Liver (tissue), 9 donors: ENCODE data around the gene ATP6V0D1. TPM values are rescaled to one million over a fixed set of nuclear protein-coding genes. Genes with fewer than 3 reads are reported as not detected.

ENCODE experiments used
- DNase-seq: peaks from one replicate; pipeline ENCODE4 v3.0.0-alpha.2; 2017; ENCODE audit warnings: low spot score
- H3K27ac ChIP-seq, 2 donors: one replicate each; pipeline ENCODE4 v1.7.0; 2013; ENCODE audit warnings: inconsistent platforms in 2 of 2, low read length in 2 of 2, control low read depth in 1 of 2, low read depth in 1 of 2, mild to moderate bottlenecking in 1 of 2
- H3K27me3 ChIP-seq, 4 donors: one replicate each; pipeline versions ENCODE4 v1.6.1 to v1.7.0; 2013; ENCODE audit warnings: low read length in 3 of 4, inconsistent platforms in 1 of 4, mild to moderate bottlenecking in 1 of 4, moderate library complexity in 1 of 4; ENCODE audit not compliant: control insufficient read depth in 4 of 4, insufficient read depth in 4 of 4
- H3K36me3 ChIP-seq, 4 donors: one replicate each; pipeline versions ENCODE4 v1.6.1 to v1.7.0; 2013; ENCODE audit warnings: low read length in 3 of 4, mild to moderate bottlenecking in 3 of 4, low read depth in 1 of 4, moderate library complexity in 1 of 4; ENCODE audit not compliant: control insufficient read depth in 4 of 4, insufficient read depth in 3 of 4
- H3K4me1 ChIP-seq, 4 donors: one replicate each; pipeline versions ENCODE4 v1.6.1 to v1.7.0; 2013; ENCODE audit warnings: low read length in 3 of 4, mild to moderate bottlenecking in 3 of 4, moderate library complexity in 1 of 4; ENCODE audit not compliant: control insufficient read depth in 4 of 4, insufficient read depth in 4 of 4
- H3K4me3 ChIP-seq, 3 donors: one replicate each; pipeline versions ENCODE4 v1.6.1 to v1.7.0; 2013; ENCODE audit warnings: low read length in 3 of 3, control low read depth in 1 of 3, low read depth in 1 of 3, mild to moderate bottlenecking in 1 of 3
- H3K9ac ChIP-seq, 2 donors: one replicate each; pipeline ENCODE4 v1.7.0; 2013; ENCODE audit warnings: low read length in 2 of 2, mild to moderate bottlenecking in 2 of 2, moderate library complexity in 2 of 2, control low read depth in 1 of 2, low read depth in 1 of 2
- H3K9me3 ChIP-seq, 4 donors: one replicate each; pipeline versions ENCODE4 v1.6.1 to v1.7.0; 2013; ENCODE audit warnings: low read length in 3 of 4; ENCODE audit not compliant: control insufficient read depth in 4 of 4
- ATF3 ChIP-seq: IDR thresholded peaks from 2 replicates; pipeline ENCODE4 v1.6.1; 2016; ENCODE audit warnings: antibody characterized with exemption
- CTCF ChIP-seq: fragments of 150-350 bp; IDR thresholded peaks from 2 replicates; pipeline ENCODE4 v1.5.1; 2017; ENCODE audit warnings: improper control_type of control experiment, low read depth, low read length; ENCODE audit not compliant: missing input control
- EGR1 ChIP-seq, 2 donors: IDR thresholded peaks; 2 replicates each; pipeline ENCODE4 v1.6.1; 2016 to 2018; ENCODE audit warnings: antibody characterized with exemption in 2 of 2, low read depth in 2 of 2
- FOXA1 ChIP-seq: IDR thresholded peaks from 2 replicates; pipeline ENCODE4 v1.6.1; 2016; ENCODE audit warnings: antibody characterized with exemption
- GABPA ChIP-seq, 2 donors: IDR thresholded peaks in 1 of 2; conservative IDR thresholded peaks in 1 of 2; 2 replicates each; pipeline ENCODE4 v1.6.1; 2016; ENCODE audit warnings: antibody characterized with exemption in 2 of 2, mild to moderate bottlenecking in 1 of 2, moderate library complexity in 1 of 2
- HNF4A ChIP-seq, 2 donors: conservative IDR thresholded peaks; 2 replicates each; pipeline ENCODE4 v1.6.1; 2016; ENCODE audit warnings: antibody characterized with exemption in 2 of 2, mild to moderate bottlenecking in 2 of 2
- HNF4G ChIP-seq: IDR thresholded peaks from 2 replicates; pipeline ENCODE4 v1.6.1; 2016; ENCODE audit warnings: antibody characterized with exemption
- JUND ChIP-seq, 2 donors: IDR thresholded peaks; 2 replicates each; pipeline ENCODE4 v1.6.1; 2016; ENCODE audit warnings: antibody characterized with exemption in 2 of 2
- MAX ChIP-seq: IDR thresholded peaks from 2 replicates; pipeline ENCODE4 v1.6.1; 2016; ENCODE audit warnings: antibody characterized with exemption
- NR2F2 ChIP-seq: IDR thresholded peaks from 2 replicates; pipeline ENCODE4 v1.6.1; 2016; ENCODE audit warnings: antibody characterized with exemption
- RAD21 ChIP-seq, 2 donors: IDR thresholded peaks; 2 replicates each; pipeline ENCODE4 v1.6.1; 2016; ENCODE audit warnings: antibody characterized with exemption in 2 of 2, mild to moderate bottlenecking in 2 of 2
- REST ChIP-seq: IDR thresholded peaks from 2 replicates; pipeline ENCODE4 v1.6.1; 2016; ENCODE audit warnings: antibody characterized with exemption, mild to moderate bottlenecking
- RXRA ChIP-seq, 2 donors: IDR thresholded peaks; 2 replicates each; pipeline ENCODE4 v1.6.1; 2017 to 2018; ENCODE audit warnings: antibody characterized with exemption in 2 of 2, mild to moderate bottlenecking in 1 of 2
- SP1 ChIP-seq: IDR thresholded peaks from 2 replicates; pipeline ENCODE4 v1.6.1; 2018; ENCODE audit warnings: antibody characterized with exemption, mild to moderate bottlenecking
- TAF1 ChIP-seq: conservative IDR thresholded peaks from 2 replicates; pipeline ENCODE4 v1.6.1; 2016; ENCODE audit warnings: antibody characterized with exemption, mild to moderate bottlenecking
- YY1 ChIP-seq: IDR thresholded peaks from 2 replicates; pipeline ENCODE4 v1.6.1; 2016; ENCODE audit warnings: antibody characterized with exemption, mild to moderate bottlenecking
- WGBS: extraction: QIAGEN DNeasy Blood & Tissue Kit; methylation state at CpG from one replicate; pipeline ENCODE4 v1.1.7; 2013; 5-methylcytosine and 5-hydroxymethylcytosine counted together
- polyA plus RNA-seq, 2 donors: library from polyadenylated mRNA; stranded (reverse) in 1 of 2; unstranded in 1 of 2; fragments of 200-250 nt in 1 of 2; fragments of >200 nt in 1 of 2; fragmentation: Nextera tagmentation in 1 of 2; extraction: Ambion mirVana in 1 of 2; gene quantifications; one replicate each; pipeline versions ENCODE4 v1.2.1 to v1.2.3, GENCODE V29; 2013 to 2015
- total RNA-seq, 2 donors: library from RNA; depleted of rRNA; stranded (reverse); fragments of >200 nt; gene quantifications; one replicate each; pipeline ENCODE4 v1.2.3, GENCODE V29; 2014
- TF ChIP-seq, protein P1 (sequence below): IDR thresholded peaks from 2 replicates; pipeline ENCODE4 v1.6.1; 2016; ENCODE audit warnings: antibody characterized with exemption
- donor health status: healthy.
- donor health status: healthy.
- donor health status: healthy.
- donor health status: healthy.
- donor health status: healthy.

Gene ATP6V0D1
- total and polyA plus RNA-seq, 4 donors, result 47.6 to 80.2 (median 66.6) TPM

DNA sequence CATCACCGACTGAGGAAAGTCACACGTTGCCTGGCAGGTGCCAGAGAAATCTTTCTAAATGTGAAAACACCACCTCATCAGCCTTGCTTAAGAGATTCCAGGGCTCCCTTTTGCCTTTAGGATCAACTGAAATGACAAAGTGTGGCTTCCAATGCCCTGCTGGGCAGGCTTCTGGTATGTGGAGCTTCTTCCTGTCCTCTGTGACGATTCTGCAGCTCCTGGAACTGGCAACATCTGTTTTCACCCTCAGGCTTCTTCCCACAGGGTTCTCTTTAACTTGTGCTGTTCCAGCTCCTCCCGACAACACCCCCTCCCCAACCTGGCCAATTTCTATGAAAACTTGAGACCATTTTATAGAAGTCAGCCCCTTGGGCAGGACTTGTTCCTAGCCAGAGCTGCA, 59.9 kb downstream of the ATP6V0D1 start:
- Histone ChIP-seq H3K9ac (no peak overlapping the region), H3K9me3 (no peaks in the 10 kb centered on the region), H3K4me1 (peaks cover 0 to 5% (median 4%) of the 10 kb centered on the region in 4 donors), H3K27ac (no peak overlapping the region), H3K27me3 (peaks cover 0 to 4% (median 0%) of the 10 kb centered on the region in 4 donors), H3K4me3 (no peak overlapping the region), H3K36me3 (no peaks in the 10 kb centered on the region)
- no peak for DNase-seq
- no peak for TF ChIP-seq TAF1
- TF ChIP-seq, protein P1, sequence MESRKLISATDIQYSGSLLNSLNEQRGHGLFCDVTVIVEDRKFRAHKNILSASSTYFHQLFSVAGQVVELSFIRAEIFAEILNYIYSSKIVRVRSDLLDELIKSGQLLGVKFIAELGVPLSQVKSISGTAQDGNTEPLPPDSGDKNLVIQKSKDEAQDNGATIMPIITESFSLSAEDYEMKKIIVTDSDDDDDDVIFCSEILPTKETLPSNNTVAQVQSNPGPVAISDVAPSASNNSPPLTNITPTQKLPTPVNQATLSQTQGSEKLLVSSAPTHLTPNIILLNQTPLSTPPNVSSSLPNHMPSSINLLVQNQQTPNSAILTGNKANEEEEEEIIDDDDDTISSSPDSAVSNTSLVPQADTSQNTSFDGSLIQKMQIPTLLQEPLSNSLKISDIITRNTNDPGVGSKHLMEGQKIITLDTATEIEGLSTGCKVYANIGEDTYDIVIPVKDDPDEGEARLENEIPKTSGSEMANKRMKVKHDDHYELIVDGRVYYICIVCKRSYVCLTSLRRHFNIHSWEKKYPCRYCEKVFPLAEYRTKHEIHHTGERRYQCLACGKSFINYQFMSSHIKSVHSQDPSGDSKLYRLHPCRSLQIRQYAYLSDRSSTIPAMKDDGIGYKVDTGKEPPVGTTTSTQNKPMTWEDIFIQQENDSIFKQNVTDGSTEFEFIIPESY, result no peak
- TF ChIP-seq JUND (IDR thresholded peaks at IDR 0.05), result no peak
- TF ChIP-seq YY1, result no peak
- no peak for TF ChIP-seq ATF3
- no peak for TF ChIP-seq FOXA1
- TF ChIP-seq REST, result no peak
- TF ChIP-seq CTCF, result no peak
- no peak for TF ChIP-seq GABPA (IDR thresholded peaks at IDR 0.05 in 1 of 2, conservative IDR thresholded peaks at IDR 0.05 in 1 of 2)
- TF ChIP-seq NR2F2, result no peak
- WGBS, result 85% methylated on average over 4 of the region's 4 CpGs

GRCh38 chr16:67419931-67420330, 61.0 kb downstream of the ATP6V0D1 start:
- H3K4me1 ChIP-seq, result peaks cover 5 to 10% (median 7%) of the 10 kb centered on the region in 4 donors
- no peaks in the 10 kb centered on the region for H3K36me3 ChIP-seq
- no peak overlapping the region for H3K9ac ChIP-seq
- 85% methylated on average over 3 of the region's 3 CpGs for WGBS
- no peaks in the 10 kb centered on the region for H3K9me3 ChIP-seq
- DNase-seq, result no peak
- no peak overlapping the region for H3K4me3 ChIP-seq
- no peak overlapping the region for H3K27ac ChIP-seq
- no peaks in the 10 kb centered on the region for H3K27me3 ChIP-seq
- no peak for TF ChIP-seq SP1
- TF ChIP-seq HNF4A (conservative IDR thresholded peaks at IDR 0.05), result no peak
- TF ChIP-seq NR2F2, result no peak
- no peak for TF ChIP-seq EGR1 (IDR thresholded peaks at IDR 0.05; ENCODE audit: low read depth in 2 of 2)
- no peak for TF ChIP-seq HNF4G
- no peak for TF ChIP-seq GABPA (IDR thresholded peaks at IDR 0.05 in 1 of 2, conservative IDR thresholded peaks at IDR 0.05 in 1 of 2)
- TF ChIP-seq CTCF, result no peak
- TF ChIP-seq RAD21 (IDR thresholded peaks at IDR 0.05), result no peak
- no peak for TF ChIP-seq ATF3
- no peak for TF ChIP-seq RXRA (IDR thresholded peaks at IDR 0.05)
- no peak for TF ChIP-seq REST
- no peak for TF ChIP-seq YY1
- TF ChIP-seq FOXA1, result no peak
- TF ChIP-seq MAX, result no peak
